DMS 273 treated with DMSO at 0.1 percent for 48 hours (cell line): ENCODE results near the gene TTC3.
"Not testable (repeated sequence)": the region's sequence is repeated elsewhere in the genome, so short reads cannot be mapped to it uniquely, and the experiment has no call there.

Experiments used
- DNase-seq: peaks from one replicate; lab custom pipeline; 2025; lab: John Stamatoyannopoulos, UW

TTC3 gene

GRCh38 chr21:37072988-37073416 lies at the start of gene TTC3, which contains the start of gene PIGP:
TSS of gene TTC3 (plus strand) at chr21:37073254. CDS start at chr21:37087258, 14,004 bp downstream.
TSS of gene PIGP (minus strand) at chr21:37073071. CDS start at chr21:37072515, 556 bp downstream.
- peak; percentile 85 for DNase-seq

- DNase-seq: no peak
Measured at GRCh38 chr21:37026499-37026898, 46.6 kb upstream of the TTC3 start.

- DNase-seq: no peak
Measured at GRCh38 chr21:37028570-37028969, 44.5 kb upstream of the TTC3 start.

GRCh38 chr21:37030864-37031263 lies 42.2 kb upstream of the TTC3 start:
- no peak for DNase-seq

GRCh38 chr21:37032293-37032692 lies 40.8 kb upstream of the TTC3 start:
- DNase-seq: no peak

- DNase-seq: no peak
Measured at GRCh38 chr21:37032877-37033471, 40.1 kb upstream of the TTC3 start.

- DNase-seq: not testable (repeated sequence)
Measured at GRCh38 chr21:37034394-37034793, 38.7 kb upstream of the TTC3 start.

- no peak for DNase-seq
Measured at GRCh38 chr21:37036177-37036576, 36.9 kb upstream of the TTC3 start.

GRCh38 chr21:37039411-37040075 lies 33.5 kb upstream of the TTC3 start:
- no peak for DNase-seq

- DNase-seq: no peak
Measured at GRCh38 chr21:37040212-37040611, 32.8 kb upstream of the TTC3 start.

GRCh38 chr21:37041706-37042271 lies 31.3 kb upstream of the TTC3 start:
- no peak for DNase-seq

GRCh38 chr21:37043818-37044217 lies 29.2 kb upstream of the TTC3 start:
- no peak for DNase-seq

GRCh38 chr21:37044643-37045042 lies 28.4 kb upstream of the TTC3 start:
- no peak for DNase-seq

- no peak for DNase-seq
Measured at GRCh38 chr21:37045149-37045548, 27.9 kb upstream of the TTC3 start.

GRCh38 chr21:37045556-37045955 lies 27.5 kb upstream of the TTC3 start:
- DNase-seq: no peak

GRCh38 chr21:37047079-37047478 lies 26.0 kb upstream of the TTC3 start:
- no peak for DNase-seq

- not testable (repeated sequence) for DNase-seq
Measured at GRCh38 chr21:37049741-37050140, 23.3 kb upstream of the TTC3 start.

GRCh38 chr21:37055271-37055855 lies 17.7 kb upstream of the TTC3 start:
- DNase-seq: no peak

GRCh38 chr21:37057614-37058013 lies 15.4 kb upstream of the TTC3 start:
- DNase-seq: no peak

GRCh38 chr21:37058261-37058660 lies 14.8 kb upstream of the TTC3 start:
- no peak for DNase-seq

GRCh38 chr21:37059181-37059580 lies 13.9 kb upstream of the TTC3 start:
- DNase-seq: no peak

- DNase-seq: peak; percentile 61
Measured at GRCh38 chr21:37060296-37060695, 12.8 kb upstream of the TTC3 start.
